C1 segment of cervical spinal cord (tissue), 14 donors: ENCODE measurements around the gene DUSP6.

Source experiments
- DNase-seq, 14 donors: peaks; one replicate each; lab custom pipeline; 2025; lab: John Stamatoyannopoulos, UW

DUSP6 gene

GRCh38 chr12:89333564-89334252, 18.6 kb downstream of the DUSP6 start:
- DNase-seq: no peak

GRCh38 chr12:89328151-89329030, 23.9 kb downstream of the DUSP6 start:
- peak in 9 of 14 donors; percentile 21 to 72 (median 57) for DNase-seq

- DNase-seq: no peak
These were observed 24.7 kb downstream of the DUSP6 start for GRCh38 chr12:89327486-89328094.

GRCh38 chr12:89326239-89327040, 25.9 kb downstream of the DUSP6 start:
- no peak for DNase-seq

GRCh38 chr12:89325495-89325894, 26.8 kb downstream of the DUSP6 start:
- DNase-seq: no peak

GRCh38 chr12:89324437-89324836, 27.9 kb downstream of the DUSP6 start:
- no peak for DNase-seq

- no peak for DNase-seq
These were observed 28.6 kb downstream of the DUSP6 start for GRCh38 chr12:89323568-89324218.

GRCh38 chr12:89320735-89321134, 31.6 kb downstream of the DUSP6 start:
- DNase-seq: no peak

- DNase-seq: no peak
These were observed 32.7 kb downstream of the DUSP6 start for GRCh38 chr12:89319606-89320005.

GRCh38 chr12:89319122-89319521, 33.2 kb downstream of the DUSP6 start:
- no peak for DNase-seq

- no peak for DNase-seq
These were observed 35.6 kb downstream of the DUSP6 start for GRCh38 chr12:89316705-89317139.

GRCh38 chr12:89314060-89314761, 38.1 kb downstream of the DUSP6 start:
- no peak for DNase-seq

- no peak for DNase-seq
These were observed 40.5 kb downstream of the DUSP6 start for GRCh38 chr12:89311703-89312293.

GRCh38 chr12:89309815-89310214, 42.5 kb downstream of the DUSP6 start:
- no peak for DNase-seq

GRCh38 chr12:89309440-89309802, 42.9 kb downstream of the DUSP6 start:
- DNase-seq: no peak

- DNase-seq: no peak
These were observed 44.6 kb downstream of the DUSP6 start for GRCh38 chr12:89307474-89308253.

- no peak for DNase-seq
These were observed 45.4 kb downstream of the DUSP6 start for GRCh38 chr12:89306827-89307473.

GRCh38 chr12:89305373-89305772, 46.9 kb downstream of the DUSP6 start:
- no peak for DNase-seq

GRCh38 chr12:89299931-89300330, 52.4 kb downstream of the DUSP6 start:
- no peak for DNase-seq
